SK-N-MC (cell line): ENCODE results near the gene PAFAH2.

ENCODE experiments used
- DNase-seq: peaks from one replicate; pipeline ENCODE4 v3.0.0-alpha.2; 2011; ENCODE audit warnings: low read depth, low spot score
- H3K27ac ChIP-seq: fragments of 200-600 bp; sonication (generic); 2 replicates; pipeline ENCODE4 v1.5.1; 2016; ENCODE audit warnings: mixed run types
- H3K36me3 ChIP-seq: fragments of 200-600 bp; sonication (generic); 2 replicates; pipeline ENCODE4 v1.6.1; 2017; ENCODE audit warnings: antibody characterized with exemption, low read length, mixed read lengths; ENCODE audit not compliant: insufficient read depth
- H3K4me3 ChIP-seq: fragments of 200-600 bp; sonication (generic); 2 replicates; pipeline ENCODE4 v1.5.1; 2016
- H3K9ac ChIP-seq: fragments of 200-600 bp; sonication (generic); 2 replicates; pipeline ENCODE4 v1.8.0; 2017; ENCODE audit warnings: mixed run types, mixed read lengths; ENCODE audit not compliant: insufficient read length
- H3K9me3 ChIP-seq: fragments of 200-600 bp; sonication (generic); 2 replicates; pipeline ENCODE4 v1.6.1; 2017; ENCODE audit warnings: low read depth, mild to moderate bottlenecking, antibody characterized with exemption, low read length, moderate library complexity, mixed read lengths
- EZH2 ChIP-seq: fragments of 200-600 bp; sonication (generic); IDR thresholded peaks from one replicate; pipeline ENCODE4 v1.6.1; 2017; ENCODE audit warnings: antibody characterized with exemption
- FOXP2 ChIP-seq: optimal IDR thresholded peaks from 2 replicates; pipeline ENCODE3; 2011; ENCODE audit warnings: mild to moderate bottlenecking, moderate library complexity; ENCODE audit not compliant: insufficient read depth; ENCODE audit errors: extremely low read length, control extremely low read depth
- POLR2AphosphoS5 ChIP-seq: IDR thresholded peaks from 2 replicates; pipeline ENCODE4 v1.6.1; 2012; ENCODE audit warnings: mild to moderate bottlenecking, low read depth, low read length, borderline replicate concordance

PAFAH2 gene

DNA sequence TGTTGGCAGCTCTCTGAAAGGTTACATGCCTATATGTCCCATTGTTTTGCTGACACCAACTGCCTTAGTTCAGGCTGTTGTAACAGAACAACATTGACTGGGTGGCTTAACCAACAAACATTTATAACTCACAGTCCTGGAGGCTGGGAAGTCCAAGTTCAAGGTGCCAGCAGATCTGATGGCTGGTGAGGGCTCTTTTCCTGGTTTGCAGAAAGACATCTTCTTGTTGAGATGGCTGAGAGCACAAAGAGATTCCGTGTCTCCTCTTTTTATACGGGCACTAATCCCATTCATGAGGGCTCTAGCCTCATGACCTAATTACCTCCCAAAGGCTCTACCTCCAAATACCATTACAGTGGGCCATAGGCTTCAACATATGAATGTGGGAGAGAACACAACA is 81.4 kb downstream of the PAFAH2 start:
- no peaks in the 10 kb centered on the region for H3K36me3 ChIP-seq
- TF ChIP-seq POLR2AphosphoS5 (no peak), FOXP2 (no peak), EZH2 (no peak)
- no peak overlapping the region for H3K27ac ChIP-seq
- DNase-seq = no peak
- H3K9ac ChIP-seq = no peak overlapping the region
- H3K4me3 ChIP-seq = no peak overlapping the region
- H3K9me3 ChIP-seq = no peaks in the 10 kb centered on the region

DNA sequence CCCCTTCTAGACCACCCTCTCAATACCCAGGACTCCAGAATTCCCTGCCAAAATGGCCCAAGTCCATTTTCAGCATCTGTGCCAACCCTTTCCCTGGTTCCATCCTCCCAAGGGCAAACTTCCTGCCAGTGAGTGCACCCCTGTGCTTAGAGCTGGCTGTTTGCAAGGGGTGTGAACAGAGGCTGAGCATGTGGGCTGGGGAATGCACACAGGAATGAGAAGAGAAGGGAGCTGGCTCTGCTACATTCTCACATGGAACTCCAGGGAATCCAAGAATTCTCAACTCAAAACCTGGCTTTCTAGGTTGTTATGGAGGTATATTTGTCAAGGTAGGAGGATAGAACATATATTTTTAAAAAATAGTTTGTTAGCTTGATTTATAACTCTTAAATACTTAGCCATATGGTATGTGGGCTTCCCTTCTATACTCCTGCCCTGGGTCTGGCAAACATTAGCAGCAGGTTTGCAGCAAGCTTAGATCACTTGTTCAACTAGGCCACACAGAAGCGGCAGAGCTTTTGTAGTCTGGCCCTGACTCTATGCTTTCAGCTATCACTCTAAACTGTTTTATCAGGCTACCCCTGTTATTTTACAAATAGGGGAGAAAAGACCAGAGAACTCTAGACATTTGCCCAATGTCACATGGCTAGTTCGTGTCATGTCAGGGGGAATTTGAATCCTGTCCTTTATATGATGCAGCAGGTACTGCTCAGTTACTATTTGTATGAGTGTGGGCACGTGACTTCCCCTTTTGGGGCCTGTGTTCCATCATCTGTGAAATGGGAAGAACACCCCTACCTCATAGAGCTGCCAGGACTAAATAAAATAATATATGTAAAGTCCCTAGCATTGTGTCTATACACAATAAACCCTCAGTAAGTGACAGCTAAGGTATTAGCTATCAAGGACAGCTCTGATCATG is 83.5 kb downstream of the PAFAH2 start:
- H3K9me3 ChIP-seq = no peaks in the 10 kb centered on the region
- no peak overlapping the region for H3K27ac ChIP-seq
- no peak overlapping the region for H3K4me3 ChIP-seq
- H3K9ac ChIP-seq = no peak overlapping the region
- TF ChIP-seq EZH2 = no peak
- H3K36me3 ChIP-seq = no peaks in the 10 kb centered on the region
- no peak for DNase-seq

DNA sequence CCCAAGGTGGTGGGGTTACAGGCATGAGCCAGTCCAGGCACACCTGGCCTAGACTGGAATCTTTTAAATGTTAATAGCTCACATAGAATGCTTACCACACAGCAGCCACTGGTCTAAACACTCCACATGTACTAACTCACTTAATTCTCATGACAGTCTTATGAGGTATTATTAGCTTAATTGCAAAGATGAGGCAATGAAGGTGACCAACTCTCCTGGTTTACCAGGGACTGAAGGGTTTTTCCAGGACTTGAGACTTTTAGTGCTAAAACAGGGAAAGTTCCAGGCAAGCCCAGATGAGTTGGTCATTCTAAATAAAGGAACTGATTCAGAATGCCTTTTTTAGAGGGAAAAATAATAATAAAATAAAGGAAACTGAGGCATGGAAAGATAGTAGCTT is 84.7 kb downstream of the PAFAH2 start:
- no peak for DNase-seq
- Histone ChIP-seq H3K9me3 (no peaks in the 10 kb centered on the region), H3K4me3 (no peak overlapping the region), H3K36me3 (no peaks in the 10 kb centered on the region), H3K27ac (no peak overlapping the region), H3K9ac (no peak overlapping the region)
- no peak for TF ChIP-seq FOXP2
- no peak for TF ChIP-seq POLR2AphosphoS5
- TF ChIP-seq EZH2 = no peak

DNA sequence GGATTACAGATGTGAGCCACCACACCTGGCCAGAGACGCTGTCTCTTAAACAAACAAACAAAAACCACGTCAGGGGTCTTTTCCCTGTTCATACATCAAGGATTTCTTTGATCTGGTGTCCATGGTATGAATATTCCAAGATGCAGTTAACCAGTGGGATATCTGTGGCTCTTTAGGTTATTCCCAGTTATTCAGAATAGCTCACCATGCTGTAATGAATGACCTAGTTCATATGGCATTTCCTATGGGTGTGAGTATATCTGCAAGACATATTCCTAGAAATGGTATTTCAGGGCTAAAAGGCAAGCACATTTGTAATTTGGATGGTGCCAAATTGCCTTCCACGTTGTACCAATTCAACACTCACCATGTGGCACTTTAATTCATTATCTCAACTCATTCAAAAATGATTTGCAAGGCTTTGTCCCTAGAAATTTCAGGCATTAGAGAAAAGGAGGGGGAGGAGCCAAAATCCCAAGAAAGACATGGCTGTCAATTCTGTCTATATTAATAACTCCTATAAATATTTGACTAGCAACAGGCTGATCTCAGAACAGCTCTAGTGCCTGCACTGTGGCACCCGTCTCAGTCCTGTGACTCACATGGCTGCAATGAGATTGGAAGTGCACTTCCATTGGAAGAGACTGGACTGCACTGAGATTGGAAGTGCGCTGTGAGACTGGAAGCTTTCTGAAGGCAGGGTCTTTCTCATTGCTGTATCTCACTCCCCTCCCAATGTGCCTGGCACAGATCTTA is 85.6 kb downstream of the PAFAH2 start:
- TF ChIP-seq POLR2AphosphoS5 = no peak
- TF ChIP-seq EZH2 = no peak
- no peak for TF ChIP-seq FOXP2
- no peak overlapping the region for H3K4me3 ChIP-seq
- H3K9me3 ChIP-seq = no peaks in the 10 kb centered on the region

DNA sequence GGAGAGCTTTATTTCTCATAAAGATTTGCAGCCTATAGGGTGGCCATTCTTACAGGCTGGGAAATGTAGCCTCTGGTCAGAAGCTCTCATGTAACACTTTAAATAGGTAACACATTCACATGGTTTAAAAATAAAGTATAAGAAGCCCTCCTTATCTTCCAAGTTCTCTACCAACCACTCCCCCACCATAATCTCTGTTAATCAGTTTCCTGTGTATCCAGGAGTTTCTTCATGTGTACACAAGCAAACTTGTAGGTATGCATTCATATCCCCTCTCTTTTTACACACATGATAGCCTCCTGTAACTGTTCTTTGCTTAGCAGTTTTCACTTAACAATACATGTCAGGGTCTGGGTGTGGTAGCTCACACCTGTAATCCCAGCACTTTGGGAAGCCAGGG is 86.7 kb downstream of the PAFAH2 start:
- H3K9ac ChIP-seq = no peak overlapping the region
- TF ChIP-seq POLR2AphosphoS5 (no peak), EZH2 (no peak), FOXP2 (no peak)
- H3K27ac ChIP-seq = no peak overlapping the region
- no peaks in the 10 kb centered on the region for H3K9me3 ChIP-seq
- no peak overlapping the region for H3K4me3 ChIP-seq
- H3K36me3 ChIP-seq = no peaks in the 10 kb centered on the region
- DNase-seq = no peak

More for the DNA sequence above, 85.6 kb downstream of the PAFAH2 start:
- DNase-seq = no peak
- Histone ChIP-seq H3K36me3 (no peaks in the 10 kb centered on the region), H3K27ac (no peak overlapping the region), H3K9ac (no peak overlapping the region)
